ENCODE data around the gene TMEM141.
"Not testable (repeated sequence)": the region's sequence is repeated elsewhere in the genome, so short reads cannot be mapped to it uniquely, and the experiment has no call there.

Gene TMEM141

GRCh38 chr9:136773386-136774044 is 17.6 kb upstream of the TMEM141 start:
- DNase-seq (ENCODE audit: low read depth): no peak

GRCh38 chr9:136774416-136775045 is 16.6 kb upstream of the TMEM141 start:
- DNase-seq (ENCODE audit: low read depth): no peak

- no peak for DNase-seq (ENCODE audit: low read depth)
Measured at GRCh38 chr9:136775191-136775590, 16.0 kb upstream of the TMEM141 start.

GRCh38 chr9:136776947-136777346 is 14.2 kb upstream of the TMEM141 start:
- DNase-seq (ENCODE audit: low read depth): no peak

GRCh38 chr9:136777359-136777758 is 13.8 kb upstream of the TMEM141 start:
- DNase-seq (ENCODE audit: low read depth): no peak

- DNase-seq (ENCODE audit: low read depth): no peak
Measured at GRCh38 chr9:136779808-136780207, 11.3 kb upstream of the TMEM141 start.

GRCh38 chr9:136782452-136782851 is 8.7 kb upstream of the TMEM141 start:
- no peak for DNase-seq (ENCODE audit: low read depth)

- no peak for DNase-seq (ENCODE audit: low read depth)
Measured at GRCh38 chr9:136784249-136784996, 6.7 kb upstream of the TMEM141 start.

GRCh38 chr9:136784997-136785361 is 6.2 kb upstream of the TMEM141 start:
- no peak for DNase-seq (ENCODE audit: low read depth)

- not testable (repeated sequence) for DNase-seq (ENCODE audit: low read depth)
Measured at GRCh38 chr9:136785565-136786355, 5.4 kb upstream of the TMEM141 start.

- no peak for DNase-seq (ENCODE audit: low read depth)
Measured at GRCh38 chr9:136786451-136786850, 4.7 kb upstream of the TMEM141 start.

GRCh38 chr9:136786983-136787382 is 4.2 kb upstream of the TMEM141 start:
- DNase-seq (ENCODE audit: low read depth): not testable (repeated sequence)

GRCh38 chr9:136787690-136788400 is 3.3 kb upstream of the TMEM141 start:
- DNase-seq (ENCODE audit: low read depth): no peak

- DNase-seq (ENCODE audit: low read depth): not testable (repeated sequence)
Measured at GRCh38 chr9:136788644-136789522, 2.3 kb upstream of the TMEM141 start.

- DNase-seq (ENCODE audit: low read depth): no peak
Measured at GRCh38 chr9:136789523-136789937, 1.6 kb upstream of the TMEM141 start.

- no peak for DNase-seq (ENCODE audit: low read depth)
Measured at GRCh38 chr9:136791516-136792276, 552 bp downstream of the TMEM141 start.

GRCh38 chr9:136792321-136793085 is 1.4 kb downstream of the TMEM141 start:
- no peak for DNase-seq (ENCODE audit: low read depth)

- no peak for DNase-seq (ENCODE audit: low read depth)
Measured at GRCh38 chr9:136793086-136793946, 2.2 kb downstream of the TMEM141 start.

Measured in HS-5 (cell line).